CD4-positive, CD25-positive, alpha-beta regulatory T cell (primary cell): ENCODE measurements around the gene FFAR3. TPM values are rescaled to one million over a fixed set of nuclear protein-coding genes. Genes with fewer than 3 reads are reported as not detected.
"Not testable (repeated sequence)": the region's sequence is repeated elsewhere in the genome, so short reads cannot be mapped to it uniquely, and the experiment has no call there.

ENCODE experiments used
- ATAC-seq, 2 donors: fragments of 150-1000 bp; cut with Tn5 transposase; one replicate each; pipeline ENCODE4 v1.10.0; 2021; ENCODE audit warnings: low read depth in 2 of 2, moderate number of reproducible peaks in 2 of 2, moderate library complexity in 1 of 2
- DNase-seq, 3 donors: peaks; one replicate each; pipeline versions ENCODE4 v3.0.0 to v3.0.0-alpha.2; 2012 to 2022; ENCODE audit warnings: mixed read lengths in 1 of 3
- H3K27ac ChIP-seq: one replicate; pipeline ENCODE4 v1.7.0; 2013; ENCODE audit warnings: mild to moderate bottlenecking, low read length; ENCODE audit not compliant: insufficient read depth, poor library complexity, severe bottlenecking
- H3K27me3 ChIP-seq: one replicate; pipeline ENCODE4 v1.7.0; 2013; ENCODE audit warnings: low read length; ENCODE audit not compliant: control insufficient read depth, insufficient read depth
- H3K36me3 ChIP-seq: one replicate; pipeline ENCODE4 v1.7.0; 2013; ENCODE audit warnings: mild to moderate bottlenecking, low read length, moderate library complexity; ENCODE audit not compliant: control insufficient read depth, insufficient read depth
- H3K4me1 ChIP-seq: 2 replicates; pipeline ENCODE4 v1.7.0; 2013; ENCODE audit warnings: mild to moderate bottlenecking, low read length; ENCODE audit not compliant: insufficient read depth, control insufficient read depth, poor library complexity, severe bottlenecking
- H3K4me3 ChIP-seq: one replicate; pipeline ENCODE4 v1.7.0; 2013; ENCODE audit warnings: low read depth, mild to moderate bottlenecking, low read length, moderate library complexity
- H3K9me3 ChIP-seq, 2 experiments: 1 replicate in 1 of 2; 2 replicates in 1 of 2; pipeline ENCODE4 v1.7.0; 2013; ENCODE audit warnings: low read length in 2 of 2, mild to moderate bottlenecking in 1 of 2, moderate library complexity in 1 of 2; ENCODE audit not compliant: control insufficient read depth in 2 of 2
- H3K27ac Mint-ChIP-seq, 3 donors: one replicate each; pipeline ENCODE4 v1.8.0; 2020 to 2022; ENCODE audit warnings: mild to moderate bottlenecking in 3 of 3, mixed read lengths in 3 of 3, moderate library complexity in 2 of 3
- H3K27me3 Mint-ChIP-seq: one replicate; pipeline ENCODE4 v1.8.0; 2022; ENCODE audit warnings: mild to moderate bottlenecking, mixed read lengths
- H3K36me3 Mint-ChIP-seq: one replicate; pipeline ENCODE4 v1.8.0; 2020; ENCODE audit warnings: mixed read lengths
- H3K4me1 Mint-ChIP-seq, 4 donors: one replicate each; pipeline ENCODE4 v1.8.0; 2020 to 2022; ENCODE audit warnings: mixed read lengths in 4 of 4, mild to moderate bottlenecking in 1 of 4
- H3K4me3 Mint-ChIP-seq, 4 donors: one replicate each; pipeline ENCODE4 v1.8.0; 2020 to 2022; ENCODE audit warnings: mild to moderate bottlenecking in 4 of 4, mixed read lengths in 4 of 4, moderate library complexity in 3 of 4
- H3K9me3 Mint-ChIP-seq, 7 donors: one replicate each; pipeline ENCODE4 v1.8.0; 2020 to 2022; ENCODE audit warnings: mixed read lengths in 7 of 7, mild to moderate bottlenecking in 3 of 7, moderate library complexity in 2 of 7
- polyA plus RNA-seq, 4 donors: library from polyadenylated mRNA; unstranded; fragments of 300-500 nt; fragmentation: Illumina TruSeq; gene quantifications; one replicate each; pipeline ENCODE4 v1.2.3, GENCODE V29; 2021
- total RNA-seq: library from RNA; stranded (reverse); gene quantifications from one replicate; pipeline ENCODE4 v1.2.3, GENCODE V29; 2022

Gene FFAR3
- total and polyA plus RNA-seq, 5 donors from 2014 or later = 0.39 to 1.7 TPM; not detected in 3

- not testable (repeated sequence) for H3K27me3 Mint-ChIP-seq
- peak overlapping the region in 1 of 3 donors; percentile 33 for H3K27ac Mint-ChIP-seq
Observed at GRCh38 chr19:35401416-35401815, 43.2 kb downstream of the FFAR3 start.

GRCh38 chr19:35403116-35403760 lies 45.0 kb downstream of the FFAR3 start:
- peak overlapping the region in 2 of 3 donors; percentile 36 to 74 for H3K27ac Mint-ChIP-seq
- Histone ChIP-seq H3K36me3 (no peaks in the 10 kb centered on the region), H3K27me3 (no peaks in the 10 kb centered on the region), H3K4me3 (no peak overlapping the region), H3K4me1 (no peaks in the 10 kb centered on the region), H3K27ac (no peak overlapping the region), H3K9me3 (no peaks in the 10 kb centered on the region)
- DNase-seq = no peak
- H3K9me3 Mint-ChIP-seq = peaks cover 0 to 1% (median 0%) of the 10 kb centered on the region in 7 donors
- H3K4me1 Mint-ChIP-seq = no peaks in the 10 kb centered on the region
- no peaks in the 10 kb centered on the region for H3K36me3 Mint-ChIP-seq
- H3K4me3 Mint-ChIP-seq = no peak overlapping the region
- peaks cover 9% of the 10 kb centered on the region for H3K27me3 Mint-ChIP-seq
- no peak for ATAC-seq

More at GRCh38 chr19:35401416-35401815, 43.2 kb downstream of the FFAR3 start:
- DNase-seq, H3K9me3 Mint-ChIP-seq, H3K4me1 Mint-ChIP-seq, H3K4me1 ChIP-seq, H3K4me3 ChIP-seq, ATAC-seq, H3K4me3 Mint-ChIP-seq, H3K9me3 ChIP-seq, H3K36me3 Mint-ChIP-seq, H3K27me3 ChIP-seq, H3K36me3 ChIP-seq, H3K27ac ChIP-seq: not testable (repeated sequence)

GRCh38 chr19:35404879-35405622 lies 46.8 kb downstream of the FFAR3 start:
- Mint-ChIP-seq H3K4me3 (no peak overlapping the region), H3K4me1 (no peaks in the 10 kb centered on the region), H3K27ac (peak overlapping the region in 1 of 3 donors; percentile 91), H3K9me3 (no peaks in the 10 kb centered on the region), H3K36me3 (no peaks in the 10 kb centered on the region), H3K27me3 (peaks cover 26% of the 10 kb centered on the region)
- H3K36me3 ChIP-seq = no peaks in the 10 kb centered on the region
- ATAC-seq = no peak
- no peaks in the 10 kb centered on the region for H3K4me1 ChIP-seq
- H3K4me3 ChIP-seq = no peak overlapping the region
- no peak for DNase-seq
- no peak overlapping the region for H3K27ac ChIP-seq
- H3K27me3 ChIP-seq = peaks cover 4% of the 10 kb centered on the region
- no peaks in the 10 kb centered on the region for H3K9me3 ChIP-seq

- H3K36me3 ChIP-seq = no peaks in the 10 kb centered on the region
- H3K27me3 ChIP-seq = peaks cover 6% of the 10 kb centered on the region
- H3K4me1 ChIP-seq = no peaks in the 10 kb centered on the region
- no peaks in the 10 kb centered on the region for H3K9me3 ChIP-seq
- Mint-ChIP-seq H3K36me3 (no peaks in the 10 kb centered on the region), H3K9me3 (no peaks in the 10 kb centered on the region), H3K4me3 (no peak overlapping the region), H3K27me3 (peaks cover 23% of the 10 kb centered on the region), H3K4me1 (no peaks in the 10 kb centered on the region), H3K27ac (peak overlapping the region in 1 of 3 donors; percentile 90)
- DNase-seq = no peak
- H3K4me3 ChIP-seq = no peak overlapping the region
- no peak overlapping the region for H3K27ac ChIP-seq
- ATAC-seq = no peak
Observed at GRCh38 chr19:35407619-35408018, 49.4 kb downstream of the FFAR3 start.

- Histone ChIP-seq H3K27me3 (peaks cover 6% of the 10 kb centered on the region), H3K27ac (no peak overlapping the region), H3K4me1 (no peaks in the 10 kb centered on the region), H3K9me3 (no peaks in the 10 kb centered on the region), H3K36me3 (no peaks in the 10 kb centered on the region), H3K4me3 (no peak overlapping the region)
- Mint-ChIP-seq H3K9me3 (no peaks in the 10 kb centered on the region), H3K27me3 (peaks cover 27% of the 10 kb centered on the region), H3K4me3 (no peak overlapping the region), H3K27ac (peak overlapping the region in 1 of 3 donors; percentile 90), H3K4me1 (no peaks in the 10 kb centered on the region), H3K36me3 (no peaks in the 10 kb centered on the region)
- ATAC-seq = no peak
- no peak for DNase-seq
Observed at GRCh38 chr19:35408284-35409171, 50.3 kb downstream of the FFAR3 start.

- H3K27me3 Mint-ChIP-seq = peaks cover 29% of the 10 kb centered on the region
- H3K9me3 Mint-ChIP-seq = no peaks in the 10 kb centered on the region
- H3K4me1 Mint-ChIP-seq = no peaks in the 10 kb centered on the region
- H3K27ac ChIP-seq = no peak overlapping the region
- H3K4me3 ChIP-seq = no peak overlapping the region
- no peaks in the 10 kb centered on the region for H3K36me3 ChIP-seq
- H3K4me3 Mint-ChIP-seq = no peak overlapping the region
- no peaks in the 10 kb centered on the region for H3K4me1 ChIP-seq
- no peaks in the 10 kb centered on the region for H3K36me3 Mint-ChIP-seq
- no peak for ATAC-seq
- H3K9me3 ChIP-seq = no peaks in the 10 kb centered on the region
- peaks cover 6% of the 10 kb centered on the region for H3K27me3 ChIP-seq
- no peak overlapping the region for H3K27ac Mint-ChIP-seq
- DNase-seq = no peak
Observed at GRCh38 chr19:35409191-35409590, 50.9 kb downstream of the FFAR3 start.
